Kidney capillary endothelial cell (primary cell): ENCODE data around the gene DAG1.

Source experiments
- DNase-seq: peaks from one replicate; pipeline ENCODE4 v3.0.0-alpha.2; 2018; ENCODE audit warnings: low spot score

DAG1 gene

DNA sequence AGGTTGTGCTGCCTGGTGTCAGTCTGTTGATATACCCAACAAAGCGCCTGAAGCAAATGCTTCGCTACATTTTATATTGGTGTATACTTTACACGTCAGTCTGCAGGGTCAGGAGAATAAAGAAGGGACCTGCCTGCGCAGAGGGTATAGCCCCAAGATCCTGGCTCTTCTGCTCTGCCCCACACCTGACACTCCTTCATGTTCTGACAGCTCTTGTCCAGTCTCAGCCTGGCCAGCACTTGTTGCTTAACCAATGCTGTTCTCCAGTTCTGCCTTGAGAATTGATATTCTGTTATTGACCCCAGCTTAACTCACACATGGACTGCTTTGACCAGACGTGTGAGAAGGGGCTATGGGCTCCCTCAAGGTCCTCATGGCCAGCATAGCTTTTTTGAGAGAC, 48.4 kb downstream of the DAG1 start:
- no peak for DNase-seq

- no peak for DNase-seq
These were observed 49.2 kb downstream of the DAG1 start for GRCh38 chr3:49519296-49519695.

- no peak for DNase-seq
These were observed 49.9 kb downstream of the DAG1 start for GRCh38 chr3:49519916-49520385.

- no peak for DNase-seq
These were observed 54.0 kb downstream of the DAG1 start for GRCh38 chr3:49523756-49524747.

DNA sequence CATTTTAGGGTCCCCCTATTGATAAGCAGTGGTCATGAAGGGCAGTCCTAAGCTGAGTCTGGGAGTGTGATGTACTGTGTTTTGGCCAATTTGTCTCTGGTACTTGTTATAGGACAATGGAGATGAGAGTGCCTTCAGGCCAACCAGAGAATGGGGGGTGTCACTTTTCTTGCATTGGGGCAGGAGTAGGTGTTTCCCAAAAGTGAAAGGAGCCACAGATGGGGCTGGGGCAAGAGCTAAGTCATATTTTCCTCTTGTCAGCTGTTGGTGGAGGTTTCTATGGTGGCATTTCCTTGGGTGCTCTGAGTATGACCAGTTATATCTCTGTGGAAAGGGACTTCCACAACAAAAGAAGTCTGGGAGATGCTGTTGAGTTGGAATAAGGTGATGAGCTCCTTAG, 59.5 kb downstream of the DAG1 start:
- DNase-seq: no peak

DNA sequence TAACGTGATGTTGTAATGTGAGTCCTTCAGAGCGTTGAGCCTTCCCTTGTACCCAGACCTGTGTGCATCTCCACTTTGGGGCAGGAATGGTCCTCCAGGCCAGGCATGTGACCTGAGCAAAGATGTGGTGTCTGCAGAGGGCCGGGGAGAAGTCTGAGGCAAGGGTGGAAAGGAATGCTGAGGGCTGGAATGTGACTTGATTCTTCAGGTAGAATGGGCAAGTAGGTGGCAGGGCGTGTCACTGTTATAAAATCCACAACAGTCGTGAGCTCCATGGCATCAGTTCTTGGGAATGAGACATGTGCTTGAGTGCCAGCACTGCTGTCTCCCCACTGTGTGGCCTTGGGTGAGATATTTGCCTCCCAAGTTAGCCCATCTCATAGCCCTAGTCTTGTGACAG, 60.2 kb downstream of the DAG1 start:
- DNase-seq: no peak

GRCh38 chr3:49530701-49531100, 60.6 kb downstream of the DAG1 start:
- DNase-seq: no peak

- no peak for DNase-seq
These were observed 61.2 kb downstream of the DAG1 start for GRCh38 chr3:49531218-49531617.

DNA sequence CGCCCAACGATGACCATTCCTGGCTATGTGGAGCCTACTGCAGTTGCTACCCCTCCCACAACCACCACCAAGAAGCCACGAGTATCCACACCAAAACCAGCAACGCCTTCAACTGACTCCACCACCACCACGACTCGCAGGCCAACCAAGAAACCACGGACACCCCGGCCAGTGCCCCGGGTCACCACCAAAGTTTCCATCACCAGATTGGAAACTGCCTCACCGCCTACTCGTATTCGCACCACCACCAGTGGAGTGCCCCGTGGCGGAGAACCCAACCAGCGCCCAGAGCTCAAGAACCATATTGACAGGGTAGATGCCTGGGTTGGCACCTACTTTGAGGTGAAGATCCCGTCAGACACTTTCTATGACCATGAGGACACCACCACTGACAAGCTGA, 61.6 kb downstream of the DAG1 start:
- no peak for DNase-seq

DNA sequence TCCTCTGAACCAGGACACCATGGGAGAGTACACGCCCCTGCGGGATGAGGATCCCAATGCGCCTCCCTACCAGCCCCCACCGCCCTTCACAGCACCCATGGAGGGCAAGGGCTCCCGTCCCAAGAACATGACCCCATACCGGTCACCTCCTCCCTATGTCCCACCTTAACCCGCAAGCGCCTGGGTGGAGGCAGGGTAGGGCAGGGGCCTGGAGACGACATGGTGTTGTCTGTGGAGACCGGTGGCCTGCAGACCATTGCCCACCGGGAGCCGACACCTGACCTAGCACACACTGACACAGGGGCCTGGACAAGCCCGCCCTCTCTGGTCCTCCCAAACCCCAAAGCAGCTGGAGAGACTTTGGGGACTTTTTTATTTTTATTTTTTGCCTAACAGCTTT, 63.0 kb downstream of the DAG1 start:
- DNase-seq: no peak

DNA sequence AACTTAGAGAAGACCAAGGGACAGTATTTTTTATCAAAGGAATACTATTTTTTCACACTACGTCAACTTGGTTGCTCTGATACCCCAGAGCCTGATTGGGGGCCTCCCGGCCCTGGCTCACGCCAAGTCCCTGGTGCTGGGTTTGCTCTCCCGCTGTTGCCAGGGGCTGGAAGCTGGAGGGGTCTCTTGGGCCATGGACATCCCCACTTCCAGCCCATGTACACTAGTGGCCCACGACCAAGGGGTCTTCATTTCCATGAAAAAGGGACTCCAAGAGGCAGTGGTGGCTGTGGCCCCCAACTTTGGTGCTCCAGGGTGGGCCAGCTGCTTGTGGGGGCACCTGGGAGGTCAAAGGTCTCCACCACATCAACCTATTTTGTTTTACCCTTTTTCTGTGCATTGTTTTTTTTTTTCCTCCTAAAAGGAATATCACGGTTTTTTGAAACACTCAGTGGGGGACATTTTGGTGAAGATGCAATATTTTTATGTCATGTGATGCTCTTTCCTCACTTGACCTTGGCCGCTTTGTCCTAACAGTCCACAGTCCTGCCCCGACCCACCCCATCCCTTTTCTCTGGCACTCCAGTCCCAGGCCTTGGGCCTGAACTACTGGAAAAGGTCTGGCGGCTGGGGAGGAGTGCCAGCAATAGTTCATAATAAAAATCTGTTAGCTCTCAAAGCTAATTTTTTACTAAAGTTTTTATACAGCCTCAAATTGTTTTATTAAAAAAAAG, 63.9 kb downstream of the DAG1 start:
- no peak for DNase-seq

- DNase-seq: no peak
These were observed 64.7 kb downstream of the DAG1 start for GRCh38 chr3:49534581-49535441.

- DNase-seq: no peak
These were observed 66.2 kb downstream of the DAG1 start for GRCh38 chr3:49535971-49536874.

GRCh38 chr3:49536875-49537533, 66.9 kb downstream of the DAG1 start:
- no peak for DNase-seq

DNA sequence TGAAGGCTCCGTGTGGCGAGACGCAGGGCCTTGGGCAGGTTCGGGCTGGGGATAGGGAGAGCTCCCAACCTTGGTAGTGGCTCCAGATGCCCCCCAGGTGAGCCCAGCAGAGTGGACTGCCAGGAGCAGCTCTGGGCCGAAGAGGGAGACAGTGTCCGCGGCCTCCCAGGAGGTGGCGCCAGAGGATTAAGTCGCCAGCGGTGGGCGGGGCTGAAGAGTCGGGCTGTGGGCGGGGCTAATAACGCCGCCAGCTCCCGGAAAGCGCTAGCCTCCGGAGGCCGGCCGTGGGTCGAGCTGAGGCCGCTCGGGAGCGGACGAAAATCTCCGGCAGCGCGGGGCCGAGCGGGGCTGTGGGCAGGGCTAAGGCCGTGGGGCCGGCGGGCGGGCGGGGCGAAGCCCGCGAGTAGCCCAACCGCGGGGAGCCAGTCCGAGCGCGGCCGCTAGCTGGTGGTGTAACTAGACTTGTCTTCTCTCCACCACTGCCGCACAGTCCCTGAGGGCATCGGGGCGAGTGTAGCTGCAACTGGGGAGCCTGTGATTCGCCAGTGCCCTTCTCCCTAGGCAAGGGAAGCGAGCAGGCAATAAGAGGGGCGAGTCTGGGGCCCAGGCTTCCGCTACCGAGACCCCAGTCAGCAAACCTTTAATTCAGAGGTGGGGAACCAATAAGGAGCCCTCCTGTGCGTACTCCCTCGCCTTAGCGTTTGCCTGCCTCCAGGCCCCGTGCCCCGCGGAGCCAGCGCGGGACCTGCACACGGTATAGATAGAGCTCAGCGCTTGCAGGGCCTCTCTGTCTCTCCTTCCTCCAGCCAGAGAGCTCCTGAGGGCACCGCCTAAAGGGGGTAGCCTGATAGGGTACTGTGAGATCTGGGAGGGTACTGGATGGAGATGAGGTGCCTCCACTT, 69.8 kb downstream of the DAG1 start:
- peak; percentile 89 for DNase-seq

- no peak for DNase-seq
These were observed 82.0 kb downstream of the DAG1 start for GRCh38 chr3:49552087-49552486.

DNA sequence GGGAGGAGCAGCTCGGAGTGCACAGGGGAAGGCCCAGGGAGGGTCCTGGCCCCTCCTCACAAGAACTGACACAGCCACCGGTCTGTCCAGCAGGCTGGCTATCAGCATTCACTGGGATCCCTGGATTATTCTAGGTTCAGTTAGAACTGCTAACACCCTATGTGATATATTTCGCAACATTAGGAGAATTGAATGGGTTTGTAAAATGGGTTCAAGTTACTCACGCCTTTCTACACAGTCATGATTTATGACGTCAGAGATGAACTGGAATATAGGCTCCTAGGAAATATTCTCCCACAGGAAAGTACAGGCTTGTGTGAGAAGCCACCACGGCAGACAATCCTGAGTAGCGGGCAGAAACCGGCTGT, 83.2 kb downstream of the DAG1 start:
- no peak for DNase-seq

DNA sequence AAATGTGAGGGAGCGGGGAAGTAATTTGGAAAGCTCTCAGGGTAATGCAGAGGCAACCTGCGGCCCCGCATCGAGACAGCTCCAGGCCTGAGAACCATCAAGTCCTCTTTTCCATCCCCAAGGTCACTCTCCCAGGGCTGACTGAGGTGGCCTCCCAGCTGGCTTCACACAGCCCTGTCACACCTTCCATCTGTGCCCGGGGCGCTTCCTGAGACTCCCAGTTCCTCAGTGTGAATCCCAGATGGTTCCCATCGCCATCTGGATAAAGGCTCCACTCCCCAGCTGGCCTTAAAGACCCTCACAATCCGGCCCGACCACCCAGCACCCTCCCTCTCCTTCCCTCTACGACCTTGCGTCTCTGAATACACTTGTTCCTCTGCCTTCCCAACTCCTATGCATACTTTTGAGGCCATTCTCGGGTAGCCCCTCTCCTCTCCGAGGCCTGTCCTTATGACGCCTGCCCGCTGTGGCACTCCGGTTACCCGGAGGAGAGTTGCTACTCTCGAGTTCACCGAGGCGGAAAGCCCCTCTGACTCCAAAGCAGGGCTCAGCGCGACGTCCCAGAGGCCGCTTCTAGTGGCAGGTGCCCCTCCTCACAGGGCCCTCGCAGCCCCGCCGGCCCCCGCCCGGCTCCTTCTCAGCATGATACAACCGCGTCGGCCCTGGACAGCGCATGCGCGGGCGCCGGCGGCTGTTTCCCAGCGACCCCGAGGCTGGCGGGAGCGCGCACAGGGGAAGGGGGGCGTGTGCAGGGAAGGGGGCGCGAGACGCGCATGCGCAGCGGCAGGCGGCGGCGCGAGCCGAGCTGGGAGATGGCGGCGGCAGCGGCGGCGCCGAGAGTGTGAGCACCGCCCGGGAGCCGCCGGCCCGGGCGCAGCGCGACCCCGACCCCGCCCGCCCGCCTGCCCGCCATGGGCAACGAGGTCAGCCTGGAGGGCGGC, 83.9 kb downstream of the DAG1 start, which contains the start of gene BSN:
TSS of gene BSN (plus strand) at position 786 of the 941 bp plus-strand sequence. CDS start at position 912, 126 bp downstream.
- peak; percentile 94 for DNase-seq
